Astrocyte (in vitro differentiated cells and primary cell): ENCODE results near the gene SEL1L2. TPM values are rescaled to one million over a fixed set of nuclear protein-coding genes. Genes with fewer than 3 reads are reported as not detected.

Experiments
- DNase-seq: peaks from one replicate; pipeline ENCODE4 v3.0.0-alpha.2; 2010; ENCODE audit warnings: low read depth
- FAIRE-seq: peaks from 2 replicates; lab custom pipeline; 2011; peaks lifted over from hg19 to GRCh38; lab: Jason Lieb, UNC
- H2AFZ ChIP-seq: 2 replicates; pipeline ENCODE4 v1.6.0; 2012; ENCODE audit warnings: low read depth, low read length, inconsistent platforms
- H3K27ac ChIP-seq: 2 replicates; pipeline ENCODE4 v1.5.1; 2011; ENCODE audit warnings: low read depth, low read length, inconsistent platforms
- H3K27me3 ChIP-seq: 2 replicates; pipeline ENCODE4 v1.6.0; 2011; ENCODE audit warnings: low read length, inconsistent platforms; ENCODE audit not compliant: insufficient read depth
- H3K36me3 ChIP-seq: 2 replicates; pipeline ENCODE4 v1.5.1; 2011; ENCODE audit warnings: low read length, inconsistent platforms; ENCODE audit not compliant: insufficient read depth
- H3K4me1 ChIP-seq: 2 replicates; pipeline ENCODE4 v1.5.1; 2011; ENCODE audit warnings: low read length, inconsistent platforms; ENCODE audit not compliant: insufficient read depth
- H3K4me2 ChIP-seq: 2 replicates; pipeline ENCODE4 v1.6.0; 2012; ENCODE audit warnings: low read length, inconsistent platforms
- H3K4me3 ChIP-seq: 2 replicates; pipeline ENCODE4 v1.5.1; 2011; ENCODE audit warnings: low read depth, mild to moderate bottlenecking, low read length, inconsistent platforms; ENCODE audit not compliant: insufficient read depth
- H3K79me2 ChIP-seq: 2 replicates; pipeline ENCODE4 v1.6.0; 2012; ENCODE audit warnings: mild to moderate bottlenecking, low read length, inconsistent platforms; ENCODE audit not compliant: insufficient read depth
- H3K9ac ChIP-seq: 2 replicates; pipeline ENCODE4 v1.6.0; 2012; ENCODE audit warnings: mild to moderate bottlenecking, low read length, inconsistent platforms
- H3K9me3 ChIP-seq: 2 replicates; pipeline ENCODE4 v1.5.1; 2012; ENCODE audit warnings: low read depth, mild to moderate bottlenecking, low read length, inconsistent platforms; ENCODE audit not compliant: insufficient read depth
- H4K20me1 ChIP-seq: 2 replicates; pipeline ENCODE4 v1.6.0; 2012; ENCODE audit warnings: low read length, inconsistent platforms; ENCODE audit not compliant: insufficient read depth
- H3K27ac Mint-ChIP-seq: one replicate; pipeline ENCODE4 v1.8.0; 2021; ENCODE audit warnings: mild to moderate bottlenecking, mixed read lengths; ENCODE audit not compliant: unreplicated experiment
- H3K27me3 Mint-ChIP-seq: one replicate; pipeline ENCODE4 v1.8.0; 2021; ENCODE audit warnings: low read depth, mixed read lengths; ENCODE audit not compliant: unreplicated experiment
- H3K36me3 Mint-ChIP-seq: one replicate; pipeline ENCODE4 v1.8.0; 2021; ENCODE audit warnings: low read depth, mixed read lengths; ENCODE audit not compliant: unreplicated experiment
- H3K4me1 Mint-ChIP-seq: one replicate; pipeline ENCODE4 v1.8.0; 2021; ENCODE audit warnings: low read depth, mixed read lengths; ENCODE audit not compliant: unreplicated experiment
- H3K4me3 Mint-ChIP-seq: one replicate; pipeline ENCODE4 v1.8.0; 2021; ENCODE audit warnings: mild to moderate bottlenecking, moderate library complexity, mixed read lengths; ENCODE audit not compliant: unreplicated experiment
- H3K9me3 Mint-ChIP-seq: one replicate; pipeline ENCODE4 v1.8.0; 2021; ENCODE audit warnings: mild to moderate bottlenecking, mixed read lengths; ENCODE audit not compliant: unreplicated experiment
- CTCF ChIP-seq: IDR thresholded peaks from 2 replicates; pipeline ENCODE4 v1.5.1; 2011; ENCODE audit warnings: low read depth, mild to moderate bottlenecking, inconsistent platforms, low read length, moderate library complexity; ENCODE audit not compliant: insufficient read depth
- EZH2 ChIP-seq: IDR thresholded peaks from 2 replicates; pipeline ENCODE4 v1.6.1; 2012; ENCODE audit warnings: mild to moderate bottlenecking, low read length, inconsistent platforms; ENCODE audit not compliant: insufficient read depth
- total RNA-seq: library from RNA; stranded (reverse); gene quantifications from 2 replicates; pipeline ENCODE4 v1.2.1, GENCODE V29; 2021

The SEL1L2 gene
- total RNA-seq, 1 donor from 2014 or later, result not detected

GRCh38 chr20:13874394-13875157 lies 115.8 kb downstream of the SEL1L2 start:
- no peaks in the 10 kb centered on the region for H3K9me3 ChIP-seq
- no peaks in the 10 kb centered on the region for H3K36me3 ChIP-seq
- no peak overlapping the region for H2AFZ ChIP-seq
- no peak overlapping the region for H3K4me2 ChIP-seq
- Mint-ChIP-seq H3K4me3 (no peak overlapping the region), H3K4me1 (peaks cover 3% of the 10 kb centered on the region), H3K36me3 (no peaks in the 10 kb centered on the region), H3K27me3 (peaks cover 2% of the 10 kb centered on the region), H3K27ac (no peak overlapping the region), H3K9me3 (no peaks in the 10 kb centered on the region)
- H3K27me3 ChIP-seq, result no peaks in the 10 kb centered on the region
- DNase-seq (no peak), FAIRE-seq (no peak)
- no peaks in the 10 kb centered on the region for H4K20me1 ChIP-seq
- H3K4me1 ChIP-seq, result no peaks in the 10 kb centered on the region
- no peaks in the 10 kb centered on the region for H3K79me2 ChIP-seq
- no peak overlapping the region for H3K9ac ChIP-seq
- no peak overlapping the region for H3K4me3 ChIP-seq
- H3K27ac ChIP-seq, result no peak overlapping the region
- no peak for TF ChIP-seq EZH2
- TF ChIP-seq CTCF, result no peak

GRCh38 chr20:13873831-13874230 lies 116.6 kb downstream of the SEL1L2 start:
- FAIRE-seq (no peak), DNase-seq (no peak)
- no peak overlapping the region for H3K27ac ChIP-seq
- no peaks in the 10 kb centered on the region for H3K36me3 ChIP-seq
- no peak overlapping the region for H2AFZ ChIP-seq
- Mint-ChIP-seq H3K4me3 (no peak overlapping the region), H3K4me1 (peaks cover 3% of the 10 kb centered on the region), H3K9me3 (no peaks in the 10 kb centered on the region), H3K27ac (no peak overlapping the region), H3K36me3 (no peaks in the 10 kb centered on the region), H3K27me3 (peaks cover 2% of the 10 kb centered on the region)
- H3K4me2 ChIP-seq, result no peak overlapping the region
- H3K9ac ChIP-seq, result no peak overlapping the region
- H3K79me2 ChIP-seq, result no peaks in the 10 kb centered on the region
- no peaks in the 10 kb centered on the region for H4K20me1 ChIP-seq
- no peaks in the 10 kb centered on the region for H3K27me3 ChIP-seq
- no peaks in the 10 kb centered on the region for H3K4me1 ChIP-seq
- no peak for TF ChIP-seq EZH2
- TF ChIP-seq CTCF, result no peak
- H3K4me3 ChIP-seq, result no peak overlapping the region
- H3K9me3 ChIP-seq, result no peaks in the 10 kb centered on the region

GRCh38 chr20:13870170-13870748 lies 120.2 kb downstream of the SEL1L2 start:
- H3K9me3 Mint-ChIP-seq, result no peaks in the 10 kb centered on the region
- peaks cover 14% of the 10 kb centered on the region for H3K4me1 Mint-ChIP-seq
- no peak overlapping the region for H3K4me3 Mint-ChIP-seq
- Histone ChIP-seq H2AFZ (no peak overlapping the region), H3K9ac (no peak overlapping the region), H3K4me2 (no peak overlapping the region), H3K79me2 (no peaks in the 10 kb centered on the region), H3K27me3 (no peaks in the 10 kb centered on the region), H3K4me1 (peaks cover 5% of the 10 kb centered on the region), H3K27ac (no peak overlapping the region), H4K20me1 (no peaks in the 10 kb centered on the region), H3K9me3 (no peaks in the 10 kb centered on the region), H3K36me3 (no peaks in the 10 kb centered on the region), H3K4me3 (no peak overlapping the region)
- H3K27me3 Mint-ChIP-seq, result peaks cover 2% of the 10 kb centered on the region
- DNase-seq (no peak), FAIRE-seq (no peak)
- H3K27ac Mint-ChIP-seq, result no peak overlapping the region
- no peaks in the 10 kb centered on the region for H3K36me3 Mint-ChIP-seq
- no peak for TF ChIP-seq EZH2
- no peak for TF ChIP-seq CTCF
